HT-29 (cell line): ENCODE results near the gene COPA. TPM values are rescaled to one million over a fixed set of nuclear protein-coding genes. Genes with fewer than 3 reads are reported as not detected.
A peak's percentile ranks its signal among the peaks of the same experiment; 100 is the strongest.

Experiments
- DNase-seq: peaks from one replicate; pipeline ENCODE4 v3.0.0-alpha.2; 2015; ENCODE audit warnings: low spot score
- total RNA-seq: library from RNA; depleted of rRNA; stranded (reverse); fragments of >200 nt; shearing (Covaris generic); gene quantifications from 2 replicates; pipeline ENCODE4 v1.2.3, GENCODE V29; 2014

Gene COPA
- total RNA-seq, 1 experiment from 2014 or later = 73.9 TPM

DNA sequence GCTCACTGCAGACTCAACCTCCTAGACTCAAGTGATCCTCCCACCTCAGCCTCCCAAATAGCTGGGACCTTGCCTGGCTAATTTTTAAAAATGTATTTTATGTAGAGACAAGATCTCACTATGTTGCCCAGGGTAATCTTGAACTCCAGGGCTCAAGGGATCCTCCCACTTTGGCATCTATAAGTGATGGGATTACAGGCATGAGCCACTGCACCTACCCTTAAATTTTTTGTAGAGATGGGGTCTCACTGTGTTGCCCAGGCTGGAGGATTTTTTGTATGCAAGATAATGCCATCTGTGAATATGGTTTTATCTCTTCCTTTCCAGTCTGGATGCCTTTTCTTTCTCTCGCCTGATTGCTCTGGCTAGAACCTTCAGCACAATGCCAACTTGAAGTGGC, 72.0 kb downstream of the COPA start:
- no peak for DNase-seq

DNA sequence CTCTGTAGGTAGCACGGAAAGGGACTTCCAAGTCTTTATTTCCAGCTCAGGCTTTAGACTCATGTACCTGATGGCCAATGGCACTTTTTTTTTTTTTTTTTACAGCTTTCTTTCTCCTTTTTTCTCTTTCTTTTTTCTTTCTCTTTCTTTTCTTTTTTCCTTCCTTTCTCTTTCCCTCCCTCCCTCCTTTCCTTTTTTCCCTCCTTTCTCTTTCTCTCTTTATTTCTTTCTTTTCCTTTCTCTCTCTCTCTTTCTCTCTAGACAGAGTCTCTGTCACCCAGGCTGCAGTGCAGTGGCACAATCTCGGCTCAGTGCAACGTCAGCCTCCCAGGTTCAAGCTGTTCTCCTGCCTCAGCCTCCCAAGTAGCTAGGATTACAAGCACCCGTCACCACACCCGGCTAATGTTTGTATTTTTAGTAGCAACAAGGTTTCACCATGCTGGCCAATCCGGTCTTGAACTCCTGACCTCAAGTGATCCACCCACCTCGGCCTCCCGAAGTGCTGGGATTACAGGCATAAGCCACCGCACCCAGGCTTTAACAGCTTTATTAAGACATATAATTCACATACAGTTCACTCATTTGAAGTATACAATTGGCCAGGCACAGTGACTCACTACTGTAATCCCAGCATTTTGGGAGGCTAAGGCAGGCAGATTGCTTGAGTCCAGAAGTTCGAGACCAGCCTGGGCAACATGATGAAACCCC, 75.6 kb downstream of the COPA start:
- no peak for DNase-seq

DNA sequence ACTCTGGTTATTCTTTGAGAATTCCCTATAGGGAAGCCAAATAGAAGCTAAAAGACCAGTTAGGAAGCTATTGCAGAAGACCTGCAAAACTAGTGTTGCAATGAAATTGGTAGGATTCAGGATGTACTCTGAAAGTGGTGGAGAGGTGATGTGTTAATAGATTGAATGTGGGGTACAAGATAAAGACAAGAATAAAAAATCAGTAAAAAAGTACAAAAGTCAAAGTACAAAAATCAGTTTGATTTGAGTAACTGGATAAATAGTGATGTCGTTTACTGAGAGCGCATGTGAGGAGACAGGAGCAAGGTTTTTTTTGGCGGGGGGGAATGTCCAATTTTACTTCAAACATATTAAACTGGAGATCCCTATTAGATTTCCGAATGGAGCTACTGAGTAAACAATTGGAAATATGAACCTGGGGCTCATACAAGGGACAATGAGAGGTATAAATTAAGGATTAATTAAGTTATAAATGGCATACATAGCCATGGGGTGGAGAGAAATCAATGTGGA, 78.2 kb downstream of the COPA start:
- DNase-seq = no peak

DNA sequence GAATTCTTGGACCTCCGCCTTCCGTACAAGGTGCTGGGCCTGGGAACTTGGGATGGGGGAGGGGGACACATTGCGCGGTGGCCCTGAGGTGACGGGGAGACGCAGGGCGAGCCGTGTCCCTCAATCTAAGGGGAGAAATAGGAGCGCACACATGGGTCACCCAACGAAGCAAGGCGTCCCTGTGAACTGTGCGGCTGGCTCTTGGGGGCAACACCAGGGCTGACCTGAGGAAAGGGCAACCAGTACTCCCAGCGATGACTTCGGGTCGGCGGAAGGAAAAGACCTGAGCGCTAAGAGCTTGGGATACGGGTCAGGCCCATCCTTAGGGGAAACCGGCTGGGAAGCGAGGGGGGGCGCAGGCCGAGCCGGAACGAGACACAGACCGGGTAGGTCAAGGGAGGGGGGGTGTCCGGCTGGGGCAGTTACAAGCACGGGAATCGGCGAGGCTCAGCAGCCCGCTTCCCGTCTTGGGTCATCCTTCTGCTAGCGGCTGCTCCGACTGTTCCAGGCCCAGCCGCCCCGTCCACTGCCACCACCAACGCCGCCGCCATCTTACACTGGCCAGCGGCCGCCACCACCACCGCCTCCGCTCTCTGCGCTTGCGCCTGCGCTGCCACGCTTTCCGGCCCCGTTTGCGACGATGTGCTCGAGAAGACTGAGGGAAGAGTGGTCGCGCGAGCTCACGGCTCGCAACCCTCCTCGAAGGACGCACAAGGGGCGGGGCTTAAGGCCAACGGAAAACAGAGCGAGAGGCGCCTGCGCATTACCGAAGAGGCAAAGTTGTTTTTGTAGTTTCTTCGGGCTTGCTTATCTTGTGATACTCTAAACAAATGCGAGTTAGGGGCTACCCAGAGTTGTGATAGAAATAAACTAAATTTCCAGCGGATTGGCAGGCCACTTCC, 80.9 kb downstream of the COPA start, which contains the start of gene DCAF8:
DCAF8 (minus strand) TSS at position 657 of the 902 bp plus-strand sequence. CDS start 18,541 bp downstream, outside the sequence.
- peak; percentile 95 for DNase-seq

DNA sequence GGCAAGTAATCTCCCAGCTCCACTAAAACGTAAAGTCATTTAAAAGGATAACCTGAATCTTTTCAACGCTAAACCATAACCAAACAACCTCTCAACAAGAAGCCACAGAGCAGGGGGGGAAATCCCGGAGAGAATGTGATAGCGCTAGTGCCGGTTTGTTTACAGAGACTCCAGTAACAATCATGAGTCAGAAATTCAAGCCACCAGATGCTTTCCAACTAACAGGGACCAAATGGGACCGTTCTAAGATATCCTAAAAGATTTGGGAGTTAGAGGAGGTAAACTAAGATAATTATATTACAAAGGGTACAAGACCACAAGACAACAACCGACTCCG, 81.5 kb downstream of the COPA start:
- DNase-seq = peak; percentile 77

DNA sequence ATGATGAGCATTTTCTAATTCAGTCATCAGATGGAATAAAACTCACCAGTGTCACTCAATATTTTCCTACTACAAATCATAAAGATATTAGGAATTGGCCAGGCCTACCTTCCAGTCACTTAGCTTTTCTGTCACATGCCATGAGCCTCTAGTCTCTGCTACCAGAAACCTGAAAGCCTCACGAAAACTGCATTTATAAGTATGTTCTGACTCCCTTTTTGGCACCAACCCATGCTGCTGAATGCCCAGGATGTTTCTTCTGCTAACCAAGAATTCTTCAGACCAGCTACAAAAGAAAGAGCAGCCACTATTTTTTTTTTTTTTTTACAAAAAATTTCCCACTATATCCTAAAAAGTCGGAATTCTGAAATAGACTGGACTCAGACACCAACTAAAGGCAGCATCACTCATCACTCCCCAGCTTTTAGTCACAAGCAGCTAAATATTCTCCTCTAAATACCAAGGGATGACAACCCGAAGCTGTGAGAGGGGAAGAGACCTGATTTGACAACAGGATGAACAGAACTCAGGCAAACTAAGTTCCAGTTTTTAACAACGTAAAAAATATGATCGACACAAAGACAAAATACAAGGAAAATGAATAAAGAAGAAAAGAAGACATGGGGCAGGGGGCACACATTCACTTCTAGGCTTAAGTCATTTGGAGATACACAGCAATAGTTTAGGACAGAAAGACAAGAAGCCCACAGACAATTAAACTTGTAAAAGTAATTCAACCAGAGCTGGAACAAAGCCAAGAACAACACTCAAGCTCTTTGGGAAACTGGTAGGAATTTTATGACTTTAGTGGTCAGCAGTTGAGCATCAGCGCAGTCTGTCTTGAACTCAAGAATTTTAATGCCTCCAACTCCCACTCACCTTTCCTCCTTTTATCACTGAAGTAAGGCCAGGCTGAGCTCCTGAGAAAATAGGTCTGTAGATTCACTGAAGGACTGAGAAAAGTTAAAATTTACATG, 82.4 kb downstream of the COPA start:
- DNase-seq = peak; percentile 62

DNA sequence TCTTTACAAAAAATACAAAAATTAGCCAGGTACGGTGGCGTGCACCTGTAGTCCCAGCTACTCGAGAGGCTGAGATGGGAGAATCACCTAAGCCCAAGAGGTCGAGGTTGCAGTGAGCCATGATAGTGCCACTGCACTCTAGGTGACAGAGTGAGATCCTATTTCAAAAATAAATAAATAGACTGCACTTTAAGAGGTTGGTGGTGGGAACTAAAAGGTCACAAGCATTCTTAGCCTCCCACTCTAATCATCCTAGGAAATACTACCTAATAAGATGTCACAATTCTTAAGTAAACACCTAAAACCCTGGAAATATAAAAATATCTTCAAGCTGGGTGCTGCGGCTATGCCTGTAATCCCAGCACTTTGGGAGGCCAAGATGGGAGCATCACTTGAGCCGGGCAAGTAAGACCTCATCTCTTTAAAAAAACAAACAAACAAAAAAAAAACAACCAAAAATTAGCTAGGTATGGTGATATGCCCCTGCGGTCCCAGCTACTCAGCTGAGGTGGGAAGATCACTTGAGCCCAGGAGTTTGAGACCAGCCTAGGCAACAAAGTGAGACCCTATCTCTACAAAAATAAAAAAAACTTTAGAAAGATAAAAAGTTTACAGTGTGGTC, 84.8 kb downstream of the COPA start:
- no peak for DNase-seq

DNA sequence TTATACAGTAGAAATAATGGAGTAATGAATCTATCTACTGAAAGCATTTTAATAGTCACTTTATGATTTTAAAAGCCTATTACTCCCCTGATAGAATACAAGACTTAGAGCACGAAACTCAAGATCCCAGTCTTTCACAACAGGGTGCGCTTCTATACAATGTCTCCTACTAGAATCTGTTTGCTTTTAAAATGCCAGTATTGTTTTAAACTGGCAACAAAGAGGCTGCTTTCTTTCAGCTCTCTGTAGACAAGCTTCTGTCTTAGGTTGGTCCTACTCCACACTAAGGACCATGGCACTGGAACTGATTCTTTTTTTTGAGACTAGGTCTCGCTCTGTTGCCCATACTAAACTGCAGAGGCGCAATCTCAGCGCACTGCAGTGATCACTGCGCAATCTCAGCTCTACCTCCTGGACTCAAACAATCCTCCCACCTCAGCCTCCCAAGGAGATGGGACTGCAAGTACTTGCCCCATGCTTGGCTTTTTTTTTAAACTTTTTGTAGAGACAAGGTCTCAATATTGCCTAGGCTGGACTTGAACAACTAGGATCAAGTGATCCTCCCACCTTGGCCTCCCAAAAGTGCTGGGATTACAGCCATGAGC, 85.5 kb downstream of the COPA start:
- DNase-seq = no peak

DNA sequence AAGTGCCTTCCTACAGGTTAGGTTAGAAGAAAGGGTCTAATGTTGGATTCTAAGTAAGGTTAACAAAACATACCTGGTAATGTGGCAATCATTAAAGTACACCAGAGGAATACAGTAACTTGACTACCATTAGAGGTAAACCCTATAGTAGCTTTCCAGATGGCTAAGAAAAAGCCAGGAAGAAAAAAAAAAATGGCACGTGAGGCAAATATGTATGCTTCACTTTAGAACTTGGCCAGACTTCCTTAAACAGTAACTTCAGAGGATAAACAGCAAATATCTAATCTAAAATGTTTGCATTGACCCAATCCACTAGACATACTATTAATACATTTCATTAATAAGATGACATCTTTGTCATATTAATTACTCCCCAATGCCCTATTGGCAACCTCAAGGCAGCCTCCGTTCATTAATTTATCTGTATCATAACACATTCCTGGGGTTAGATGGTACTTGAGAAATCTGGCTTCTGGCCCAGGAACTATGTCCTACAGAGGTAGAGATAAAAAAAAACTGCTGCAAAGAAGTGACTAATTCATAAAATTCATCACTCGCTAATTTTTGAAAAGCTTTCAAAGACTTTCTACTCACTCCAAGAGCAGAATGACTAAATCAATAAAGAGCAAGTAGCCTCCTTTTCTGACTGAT, 86.5 kb downstream of the COPA start:
- peak; percentile 18 for DNase-seq

DNA sequence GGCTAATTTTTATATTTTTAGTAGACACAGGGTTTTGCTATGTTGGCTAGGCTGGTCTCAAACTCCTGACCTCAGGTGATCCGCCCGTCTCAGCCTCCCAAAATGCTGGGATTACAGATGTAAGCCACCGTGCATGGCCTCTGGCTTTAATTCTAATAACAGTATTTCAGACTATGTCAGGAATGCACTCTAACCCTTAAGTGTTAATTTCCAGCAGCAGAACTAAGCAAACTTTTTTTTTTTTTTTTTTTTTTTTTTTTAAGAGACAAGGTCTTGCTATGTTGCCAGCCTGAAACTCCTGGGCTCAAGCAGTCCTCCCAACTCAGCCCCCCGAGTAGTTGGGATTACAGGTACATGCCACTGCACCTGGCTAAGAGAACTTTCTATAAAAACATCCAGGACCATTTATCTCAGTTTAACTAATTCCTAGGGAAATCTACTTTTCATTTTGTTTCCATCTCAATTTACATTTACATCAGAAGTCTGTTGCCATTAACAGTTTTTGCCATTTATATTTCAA, 87.2 kb downstream of the COPA start:
- no peak for DNase-seq

DNA sequence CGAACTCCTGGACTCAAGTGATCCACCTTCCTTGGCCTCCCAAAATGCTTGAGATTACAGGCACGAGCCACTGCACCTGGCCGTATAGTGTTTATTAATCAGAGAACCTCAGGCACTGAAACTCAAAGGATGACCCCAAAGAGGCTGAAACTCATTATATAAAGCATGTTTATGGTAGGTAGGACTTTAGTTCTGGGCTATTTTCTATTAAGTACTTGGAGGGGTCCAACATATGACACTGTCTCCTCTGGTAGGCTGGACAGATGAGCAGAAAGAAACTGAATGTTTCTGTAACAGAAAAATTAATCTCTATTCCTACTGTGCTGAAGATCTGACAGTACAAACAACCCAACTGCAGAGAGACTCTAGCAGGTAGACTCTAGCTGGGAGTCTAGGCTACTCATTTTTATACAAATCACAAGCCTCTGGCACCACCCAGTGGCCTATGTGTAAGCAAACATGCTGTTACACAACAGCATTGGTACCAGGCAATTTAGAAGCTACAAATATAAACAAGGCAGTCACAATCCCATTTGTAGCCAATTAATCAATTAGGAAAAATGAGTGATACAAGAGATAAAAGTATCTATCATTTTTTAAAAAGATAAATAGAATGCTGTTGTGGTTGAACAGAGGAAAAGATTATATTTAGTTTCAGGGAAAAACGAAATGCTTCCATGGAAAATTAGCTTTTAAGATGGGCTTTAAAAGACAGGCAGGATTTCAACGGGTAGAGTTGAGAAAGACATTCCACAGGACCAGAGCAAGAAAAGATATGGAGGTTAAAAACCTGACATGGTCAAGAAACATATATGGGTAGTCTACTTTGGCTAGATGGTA, 91.1 kb downstream of the COPA start:
- DNase-seq = peak; percentile 79

DNA sequence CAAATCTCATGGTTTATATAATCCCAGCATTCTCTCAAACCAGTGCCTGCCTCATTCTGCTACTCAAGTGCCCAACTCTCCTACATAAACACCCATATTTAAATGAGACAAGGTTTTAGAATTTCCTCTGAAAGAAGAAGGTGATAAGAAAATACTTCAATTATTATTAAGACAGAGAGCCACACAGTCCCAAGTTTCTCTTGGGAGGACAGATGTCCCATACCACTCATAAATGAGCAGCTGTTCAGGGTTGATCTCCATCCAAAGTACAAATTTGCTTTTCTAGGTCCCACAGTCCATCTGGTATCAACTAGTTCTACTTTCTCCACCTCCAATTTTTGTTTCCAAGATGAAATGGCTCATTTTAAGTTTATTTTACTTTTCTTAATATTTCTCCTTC, 92.0 kb downstream of the COPA start:
- DNase-seq = no peak

DNA sequence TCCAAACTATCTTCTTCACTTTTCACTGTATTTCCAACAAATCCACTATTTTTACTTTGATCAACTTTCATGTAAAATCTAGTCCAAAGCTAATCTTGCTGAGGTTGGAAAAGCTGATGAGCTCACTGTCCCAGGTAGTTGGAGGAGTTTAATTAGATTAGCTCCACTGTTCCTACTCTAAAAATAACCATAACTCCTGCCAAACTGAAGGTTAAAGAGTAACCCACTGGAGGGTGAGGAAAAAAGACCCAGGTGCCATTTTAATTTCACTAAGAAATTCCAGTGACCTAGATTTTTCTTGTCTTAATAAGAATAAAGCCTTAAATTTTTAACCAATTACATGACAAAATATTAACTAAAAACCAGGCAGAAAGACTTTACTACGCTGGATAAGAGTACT, 96.0 kb downstream of the COPA start:
- no peak for DNase-seq

DNA sequence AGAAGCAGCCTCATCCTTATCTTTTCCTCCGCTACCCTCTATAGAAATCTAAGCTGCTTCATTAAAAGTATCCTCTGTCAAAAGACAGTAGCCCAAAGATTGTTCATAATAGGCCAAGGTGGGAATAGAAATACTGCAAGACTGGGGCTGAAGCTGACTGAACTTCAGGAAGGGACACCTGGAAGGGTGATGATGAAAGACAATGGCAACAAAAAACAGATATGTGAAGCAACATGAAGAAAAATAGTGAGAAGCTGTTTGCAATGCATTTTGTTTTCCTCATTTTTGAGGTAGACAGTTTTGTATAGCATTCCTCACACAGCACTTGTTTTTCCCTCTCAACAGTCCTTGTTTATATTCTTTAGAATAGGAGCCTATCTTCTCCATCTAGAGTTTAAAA, 97.6 kb downstream of the COPA start:
- no peak for DNase-seq

DNA sequence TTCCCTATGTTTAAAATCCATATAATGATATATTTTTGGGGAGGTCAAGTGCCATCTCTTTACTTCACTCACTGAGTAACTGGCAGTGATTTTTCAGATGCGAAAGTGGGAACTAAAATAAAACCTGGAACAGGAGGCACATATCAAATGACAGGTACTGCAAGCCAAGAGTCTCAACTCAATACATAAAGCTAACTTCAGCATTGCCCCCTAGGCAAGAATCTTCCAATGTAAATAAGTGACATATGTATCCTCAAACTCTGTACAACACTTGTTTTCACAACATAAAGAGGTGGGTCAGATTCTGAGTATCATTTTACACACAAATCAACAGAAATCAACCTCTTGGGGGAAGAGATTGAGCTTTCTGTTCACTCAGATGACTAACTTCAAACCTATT, 98.8 kb downstream of the COPA start:
- DNase-seq = no peak

DNA sequence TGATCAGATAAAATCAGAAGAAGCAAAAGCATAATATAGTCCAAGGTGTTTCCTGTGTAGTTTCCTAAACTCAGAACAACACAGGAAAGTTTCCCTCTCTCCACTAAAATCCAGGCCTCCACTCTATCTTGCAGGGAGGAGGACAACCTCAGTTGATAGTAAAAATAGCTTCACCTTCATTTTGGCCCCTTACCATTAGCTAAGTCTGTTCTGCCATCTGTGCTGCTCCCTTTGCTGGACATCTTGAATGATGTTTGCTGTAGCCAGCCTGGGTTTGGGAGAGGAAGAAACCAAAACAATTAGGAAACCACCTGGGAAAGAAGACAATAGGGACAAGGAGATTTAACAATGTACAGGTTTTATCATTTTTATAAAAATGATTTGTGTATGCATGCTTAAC, 99.3 kb downstream of the COPA start:
- DNase-seq = no peak

DNA sequence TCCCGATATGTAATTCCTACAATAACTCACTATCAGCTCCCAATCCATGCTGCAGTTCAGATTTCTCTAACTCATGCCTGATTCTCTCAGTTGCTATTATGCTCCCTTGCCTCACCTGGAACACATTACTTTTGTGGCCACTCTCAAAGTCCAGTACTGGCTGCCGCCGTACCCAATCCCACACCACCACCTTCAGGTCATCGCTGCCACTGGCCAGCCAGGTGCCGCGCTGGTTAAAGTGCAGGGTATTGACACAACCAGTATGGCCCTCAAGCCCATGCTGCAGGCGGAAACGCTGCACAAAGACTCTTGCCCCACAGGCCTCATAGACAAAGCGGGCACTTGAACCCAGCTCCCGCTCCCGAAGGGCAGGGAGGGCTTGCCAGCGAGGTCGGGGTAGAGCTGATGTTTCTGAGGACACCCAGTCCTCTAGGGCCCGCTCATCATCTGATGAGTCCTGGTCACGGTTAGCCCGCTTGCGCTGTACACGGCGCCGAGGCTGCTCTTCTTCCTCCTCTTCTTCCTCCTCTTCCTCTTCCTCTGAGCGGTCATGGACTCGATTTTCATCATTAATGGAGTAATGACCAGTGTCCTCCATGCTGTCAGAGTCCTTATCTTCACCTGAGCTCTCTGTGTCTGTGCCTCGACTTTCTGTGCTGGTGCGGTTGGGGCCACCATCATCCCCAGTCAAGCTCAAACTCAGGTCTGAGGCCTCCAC, 103.3 kb downstream of the COPA start:
- DNase-seq = no peak
